Epithelial cell of esophagus (primary cell): ENCODE data around the gene FURIN.

Experiments used
- DNase-seq: peaks from one replicate; pipeline ENCODE4 v3.0.0; 2010; ENCODE audit warnings: low read depth
- H3K4me3 ChIP-seq: 2 replicates; pipeline ENCODE4 v1.5.1; 2011; ENCODE audit warnings: mild to moderate bottlenecking, low read length, control low read depth
- CTCF ChIP-seq: IDR thresholded peaks from 2 replicates; pipeline ENCODE4 v1.5.1; 2011; ENCODE audit warnings: low read depth, mild to moderate bottlenecking, low read length, control low read depth, inconsistent platforms; ENCODE audit not compliant: insufficient read depth; ENCODE audit errors: missing control alignments

FURIN gene

GRCh38 chr15:90859234-90860131, 8.9 kb upstream of the FURIN start:
- DNase-seq = no peak
- no peak overlapping the region for H3K4me3 ChIP-seq
- TF ChIP-seq CTCF = no peak

- no peak overlapping the region for H3K4me3 ChIP-seq
- DNase-seq = no peak
- TF ChIP-seq CTCF = no peak
Observed at GRCh38 chr15:90860450-90860849, 7.9 kb upstream of the FURIN start.

- TF ChIP-seq CTCF = no peak
- no peak overlapping the region for H3K4me3 ChIP-seq
- DNase-seq = peak; percentile 87
Observed at GRCh38 chr15:90860942-90861675, 7.3 kb upstream of the FURIN start.

GRCh38 chr15:90862487-90862886, 5.9 kb upstream of the FURIN start:
- TF ChIP-seq CTCF = no peak
- no peak overlapping the region for H3K4me3 ChIP-seq
- no peak for DNase-seq

GRCh38 chr15:90862964-90863778, 5.2 kb upstream of the FURIN start:
- peak; percentile 95 for DNase-seq
- no peak overlapping the region for H3K4me3 ChIP-seq
- TF ChIP-seq CTCF = no peak

- peak; percentile 59 for DNase-seq
- no peak overlapping the region for H3K4me3 ChIP-seq
- no peak for TF ChIP-seq CTCF
Observed at GRCh38 chr15:90863987-90864386, 4.4 kb upstream of the FURIN start.
